Stomach smooth muscle (tissue), 2 donors: ENCODE measurements around the gene PCED1A.

Experiments
- H3K27ac ChIP-seq: one replicate; pipeline ENCODE4 v1.7.0; 2013; ENCODE audit warnings: mild to moderate bottlenecking, low read length, inconsistent platforms
- H3K27me3 ChIP-seq, 2 donors: one replicate each; pipeline ENCODE4 v1.7.0; 2013; ENCODE audit warnings: low read length in 2 of 2; ENCODE audit not compliant: insufficient read depth in 2 of 2, control insufficient read depth in 1 of 2
- H3K36me3 ChIP-seq, 2 donors: one replicate each; pipeline ENCODE4 v1.7.0; 2013; ENCODE audit warnings: low read length in 2 of 2; ENCODE audit not compliant: control insufficient read depth in 2 of 2, insufficient read depth in 2 of 2
- H3K4me1 ChIP-seq: one replicate; pipeline ENCODE4 v1.7.0; 2013; ENCODE audit warnings: low read length; ENCODE audit not compliant: control insufficient read depth, insufficient read depth
- H3K4me3 ChIP-seq, 2 donors: one replicate each; pipeline ENCODE4 v1.7.0; 2013; ENCODE audit warnings: low read length in 2 of 2
- H3K9ac ChIP-seq, 2 donors: one replicate each; pipeline ENCODE4 v1.7.0; 2013; ENCODE audit warnings: low read length in 2 of 2, mild to moderate bottlenecking in 1 of 2
- H3K9me3 ChIP-seq, 2 donors: one replicate each; pipeline ENCODE4 v1.7.0; 2013; ENCODE audit warnings: low read length in 2 of 2; ENCODE audit not compliant: control insufficient read depth in 2 of 2
- donor health status: healthy.
- donor health status: Pancreatic carcinoma.

The PCED1A gene

GRCh38 chr20:2826655-2827054 lies 13.8 kb downstream of the PCED1A start:
- no peak overlapping the region for H3K9ac ChIP-seq
- no peaks in the 10 kb centered on the region for H3K4me1 ChIP-seq
- no peaks in the 10 kb centered on the region for H3K9me3 ChIP-seq
- H3K27ac ChIP-seq, result no peak overlapping the region
- no peaks in the 10 kb centered on the region for H3K36me3 ChIP-seq
- peaks cover 5 to 6% of the 10 kb centered on the region in 2 donors for H3K27me3 ChIP-seq
- no peak overlapping the region for H3K4me3 ChIP-seq

GRCh38 chr20:2825761-2826160 lies 14.7 kb downstream of the PCED1A start:
- H3K27me3 ChIP-seq, result peaks cover 9 to 14% of the 10 kb centered on the region in 2 donors
- no peak overlapping the region for H3K9ac ChIP-seq
- no peaks in the 10 kb centered on the region for H3K9me3 ChIP-seq
- no peaks in the 10 kb centered on the region for H3K36me3 ChIP-seq
- no peak overlapping the region for H3K4me3 ChIP-seq
- no peak overlapping the region for H3K27ac ChIP-seq
- H3K4me1 ChIP-seq, result no peaks in the 10 kb centered on the region

- peaks cover 2% of the 10 kb centered on the region for H3K4me1 ChIP-seq
- no peaks in the 10 kb centered on the region for H3K9me3 ChIP-seq
- no peak overlapping the region for H3K9ac ChIP-seq
- H3K27ac ChIP-seq, result no peak overlapping the region
- no peak overlapping the region for H3K4me3 ChIP-seq
- H3K27me3 ChIP-seq, result peaks cover 26 to 28% of the 10 kb centered on the region in 2 donors
- no peaks in the 10 kb centered on the region for H3K36me3 ChIP-seq
Observed at GRCh38 chr20:2822073-2822472, 18.4 kb downstream of the PCED1A start.

DNA sequence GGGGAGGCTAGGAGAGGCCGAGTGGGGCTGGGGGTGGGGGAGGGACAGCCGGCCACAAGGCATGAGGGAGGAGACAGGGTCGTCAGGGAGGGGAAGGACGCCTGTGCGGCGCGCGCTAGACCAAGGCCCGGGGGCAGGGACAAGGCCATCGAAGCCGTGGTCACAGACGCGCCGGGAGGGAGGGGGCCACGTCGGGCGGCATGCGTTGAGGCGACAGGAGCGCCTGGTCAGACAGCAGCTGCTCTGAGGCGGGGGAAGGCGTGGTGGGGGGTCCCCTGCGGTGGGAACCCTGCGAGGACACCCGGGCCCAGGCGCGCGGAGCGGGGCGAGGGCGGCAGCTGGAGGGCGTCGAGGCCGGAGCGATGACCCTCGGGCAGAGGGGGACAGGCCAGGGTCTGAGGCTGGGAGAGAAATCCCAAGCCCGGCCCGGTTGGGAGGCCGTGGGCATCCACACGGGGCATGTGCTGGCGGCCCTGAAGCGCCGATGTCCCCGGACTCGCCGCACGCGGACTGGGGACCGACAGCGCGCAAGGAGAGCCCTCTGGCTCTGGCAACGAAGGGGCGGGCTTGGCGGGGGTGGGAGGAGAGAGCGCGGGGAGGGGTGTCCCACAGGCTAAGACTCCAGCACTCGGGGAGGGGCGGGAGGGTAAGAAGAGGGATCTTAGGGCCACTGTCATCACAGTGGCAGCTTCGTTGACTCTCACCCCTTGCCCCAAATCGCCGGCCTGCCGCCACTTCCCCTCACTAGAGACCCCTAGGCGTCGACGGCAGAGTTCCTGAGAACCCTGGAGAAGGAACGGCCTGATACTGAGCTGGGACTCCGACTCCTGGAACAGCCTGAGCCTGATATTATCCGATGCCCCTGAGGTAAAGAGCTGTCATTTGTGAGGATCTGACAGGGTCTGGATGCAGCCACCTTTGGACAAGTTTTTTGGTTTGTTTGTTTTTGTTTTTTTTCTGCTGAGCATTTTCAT lies 19.3 kb downstream of the PCED1A start:
- Histone ChIP-seq H3K9ac (no peak overlapping the region), H3K27ac (no peak overlapping the region)

GRCh38 chr20:2820084-2820895 lies 20.2 kb downstream of the PCED1A start:
- Histone ChIP-seq H3K27ac (no peak overlapping the region), H3K36me3 (no peaks in the 10 kb centered on the region), H3K4me3 (no peak overlapping the region), H3K27me3 (peaks cover 27 to 31% of the 10 kb centered on the region in 2 donors), H3K9ac (no peak overlapping the region), H3K4me1 (peaks cover 2% of the 10 kb centered on the region), H3K9me3 (no peaks in the 10 kb centered on the region)

More for the DNA sequence above, 19.3 kb downstream of the PCED1A start:
- peaks cover 2% of the 10 kb centered on the region for H3K4me1 ChIP-seq
- H3K27me3 ChIP-seq, result peaks cover 27 to 31% of the 10 kb centered on the region in 2 donors
- no peaks in the 10 kb centered on the region for H3K36me3 ChIP-seq
- no peaks in the 10 kb centered on the region for H3K9me3 ChIP-seq
- no peak overlapping the region for H3K4me3 ChIP-seq

DNA sequence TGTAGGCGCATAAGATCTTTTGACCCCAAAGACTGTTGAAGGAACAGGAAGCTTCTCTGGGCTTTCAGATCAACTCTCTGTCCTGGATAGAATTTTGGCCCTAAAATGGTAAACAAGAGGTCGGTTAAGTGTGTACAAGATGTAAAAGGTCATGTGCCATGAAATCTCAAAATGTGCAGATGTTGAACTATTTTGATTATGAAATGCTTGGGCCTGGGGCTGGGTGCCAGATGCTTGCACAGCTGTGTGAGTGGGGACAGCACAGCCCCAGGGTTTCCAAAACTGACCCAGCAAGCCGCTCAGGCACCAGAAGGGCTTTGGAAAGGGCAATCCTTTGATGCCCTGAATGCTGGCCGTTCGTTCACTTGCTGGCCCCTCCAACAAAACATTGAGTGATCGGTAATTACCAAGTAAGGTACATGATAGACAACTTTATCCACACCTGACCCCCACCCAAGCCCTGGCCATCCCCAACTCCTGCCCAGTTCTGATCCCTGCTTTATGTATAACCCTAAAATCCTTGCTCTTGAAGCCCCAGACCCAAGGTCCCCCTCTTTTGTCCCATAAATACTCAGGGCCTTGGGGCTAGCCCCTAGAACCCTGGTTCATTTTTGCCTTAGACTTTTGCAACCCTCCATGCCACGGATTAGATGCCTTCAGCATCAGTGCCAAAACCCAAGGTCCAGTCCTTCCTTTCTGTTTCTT lies 22.4 kb downstream of the PCED1A start:
- Histone ChIP-seq H3K4me3 (no peak overlapping the region), H3K36me3 (no peaks in the 10 kb centered on the region), H3K4me1 (peaks cover 2% of the 10 kb centered on the region), H3K27me3 (peaks cover 27 to 31% of the 10 kb centered on the region in 2 donors), H3K9me3 (no peaks in the 10 kb centered on the region), H3K27ac (no peak overlapping the region), H3K9ac (no peak overlapping the region)

DNA sequence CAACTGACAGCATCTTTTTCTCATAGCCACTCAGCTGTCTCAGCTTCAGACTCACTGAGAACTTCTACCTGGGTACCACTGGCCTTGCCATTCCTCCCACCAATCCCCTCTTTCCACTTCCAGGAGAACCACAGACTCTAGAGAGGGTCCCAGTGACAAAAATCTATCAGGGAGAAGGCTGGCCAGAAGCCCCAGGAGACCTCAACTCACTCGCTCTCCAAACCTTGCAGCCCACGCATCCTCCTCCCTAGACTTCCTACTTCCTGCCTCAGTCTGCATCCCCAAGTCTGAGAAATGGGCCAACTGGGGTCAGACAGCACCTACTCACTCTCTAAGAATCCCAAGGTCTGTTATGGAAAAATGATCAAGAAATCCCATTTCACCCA lies 23.1 kb downstream of the PCED1A start:
- no peak overlapping the region for H3K27ac ChIP-seq

DNA sequence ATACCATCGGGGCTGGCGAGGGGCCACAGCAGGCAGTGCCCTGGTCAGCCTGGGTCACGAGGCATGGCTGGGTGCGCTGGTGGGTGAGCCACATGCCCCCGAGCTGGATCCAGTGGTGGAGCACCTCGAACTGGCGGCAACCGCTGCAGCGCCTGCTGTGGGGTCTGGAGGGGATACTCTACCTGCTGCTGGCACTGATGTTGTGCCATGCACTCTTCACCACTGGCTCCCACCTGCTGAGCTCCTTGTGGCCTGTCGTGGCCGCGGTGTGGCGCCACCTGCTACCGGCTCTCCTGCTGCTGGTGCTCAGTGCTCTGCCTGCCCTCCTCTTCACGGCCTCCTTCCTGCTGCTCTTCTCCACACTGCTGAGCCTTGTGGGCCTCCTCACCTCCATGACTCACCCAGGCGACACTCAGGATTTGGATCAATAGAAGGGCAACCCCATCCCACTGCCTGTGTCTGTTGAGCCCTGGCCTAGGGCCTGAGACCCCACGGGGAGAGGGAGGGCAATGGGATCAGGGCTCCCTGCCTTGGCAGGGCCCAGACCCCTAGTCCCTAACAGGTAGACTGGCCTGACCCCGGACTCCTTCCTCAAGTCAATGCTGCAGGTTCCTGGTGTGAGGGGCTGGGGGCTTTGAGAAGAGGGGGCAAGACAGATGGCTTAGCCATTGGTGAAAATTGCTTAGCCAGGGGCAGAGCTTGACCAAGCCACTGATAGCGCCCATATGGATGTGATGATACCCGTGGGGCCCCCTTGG lies 23.7 kb downstream of the PCED1A start:
- Histone ChIP-seq H3K27ac (no peak overlapping the region), H3K4me3 (no peak overlapping the region), H3K36me3 (no peaks in the 10 kb centered on the region), H3K27me3 (peaks cover 27 to 31% of the 10 kb centered on the region in 2 donors), H3K4me1 (peaks cover 2% of the 10 kb centered on the region), H3K9me3 (peaks cover 4% of the 10 kb centered on the region in 2 donors), H3K9ac (no peak overlapping the region)

More for the DNA sequence above, 23.1 kb downstream of the PCED1A start:
- H3K36me3 ChIP-seq, result no peaks in the 10 kb centered on the region
- H3K4me1 ChIP-seq, result peaks cover 2% of the 10 kb centered on the region
- peaks cover 27 to 31% of the 10 kb centered on the region in 2 donors for H3K27me3 ChIP-seq
- no peak overlapping the region for H3K4me3 ChIP-seq
- peaks cover 0 to 2% of the 10 kb centered on the region in 2 donors for H3K9me3 ChIP-seq
- H3K9ac ChIP-seq, result no peak overlapping the region

GRCh38 chr20:2816030-2816582 lies 24.3 kb downstream of the PCED1A start, which contains the start of gene TMEM239:
Gene TMEM239 (plus strand): TSS chr20:2816364. CDS start chr20:2816555, 191 bp downstream.
- Histone ChIP-seq H3K27ac (no peak within 1 kb of the TSS), H3K27me3 (peaks cover 24% of the 10 kb centered on the region in 2 donors), H3K4me3 (no peak within 1 kb of the TSS), H3K9ac (no peak within 1 kb of the TSS), H3K36me3 (no peaks in the 10 kb centered on the region), H3K4me1 (peaks cover 2% of the 10 kb centered on the region), H3K9me3 (peaks cover 4% of the 10 kb centered on the region in 2 donors)
